HG02763 (cell line): Measurements from ENCODE around the gene NEMF.
"Not testable (repeated sequence)": the region's sequence is repeated elsewhere in the genome, so short reads cannot be mapped to it uniquely, and the experiment has no call there.

Source experiments
- ATAC-seq: cut with Tn5 transposase; IDR thresholded peaks from one replicate; pipeline ENCODE4 v1.9.1; 2021; ENCODE audit warnings: mild to moderate bottlenecking, moderate library complexity; ENCODE audit not compliant: unreplicated experiment

The NEMF gene

GRCh38 chr14:49761839-49762551, 90.6 kb downstream of the NEMF start:
- ATAC-seq = no peak

GRCh38 chr14:49755378-49755777, 97.2 kb downstream of the NEMF start:
- no peak for ATAC-seq

- ATAC-seq = no peak
Measured at GRCh38 chr14:49754570-49755097, 98.0 kb downstream of the NEMF start.

GRCh38 chr14:49746476-49746875, 106.1 kb downstream of the NEMF start:
- not testable (repeated sequence) for ATAC-seq

GRCh38 chr14:49745191-49745590, 107.4 kb downstream of the NEMF start:
- ATAC-seq = no peak

GRCh38 chr14:49735669-49736068, 116.9 kb downstream of the NEMF start:
- not testable (repeated sequence) for ATAC-seq

- ATAC-seq = no peak
Measured at GRCh38 chr14:49733836-49734235, 118.8 kb downstream of the NEMF start.

GRCh38 chr14:49732896-49733295, 119.7 kb downstream of the NEMF start:
- no peak for ATAC-seq
